ENCODE results near the gene SH3RF3. TPM values are rescaled to one million over a fixed set of nuclear protein-coding genes. Genes with fewer than 3 reads are reported as not detected.

The SH3RF3 gene
- total RNA-seq, 1 donor from 2014 or later = 0.22 TPM

Other genes with a start within 250 kb of the SH3RF3 start
- 0.07 and 0.22 TPM in 2 replicates for gene EDAR, start 140.0 kb upstream of the SH3RF3 start, total RNA-seq